Measurements from ENCODE around the gene GBGT1.

DNA sequence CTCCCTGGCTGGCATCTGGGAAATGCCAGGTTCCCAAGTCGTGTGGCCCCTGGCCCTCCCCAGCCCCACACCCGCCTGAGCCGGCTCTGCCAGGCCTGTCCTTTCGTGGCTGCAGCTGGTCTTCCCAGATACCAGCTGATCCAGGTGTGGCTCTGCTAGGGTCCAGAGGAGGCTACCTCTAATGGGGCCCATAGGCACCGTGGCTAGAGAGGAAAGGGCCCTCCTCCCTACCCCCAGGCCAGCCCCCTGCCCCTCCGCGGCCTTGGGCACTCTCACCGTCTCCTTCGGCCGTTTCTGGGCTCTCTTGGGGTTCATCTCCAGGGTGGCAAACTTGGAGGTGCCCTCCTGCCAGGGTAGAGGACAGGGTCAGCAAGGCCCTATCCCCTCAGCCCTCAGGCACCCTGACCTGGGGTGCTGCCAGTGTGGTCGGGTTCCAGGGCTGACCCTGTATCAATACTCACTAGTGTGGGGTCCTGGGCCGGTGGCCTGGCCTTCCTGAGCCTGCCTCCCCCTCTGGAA, 59.7 kb downstream of the GBGT1 start:
- TF ChIP-seq, protein P1, sequence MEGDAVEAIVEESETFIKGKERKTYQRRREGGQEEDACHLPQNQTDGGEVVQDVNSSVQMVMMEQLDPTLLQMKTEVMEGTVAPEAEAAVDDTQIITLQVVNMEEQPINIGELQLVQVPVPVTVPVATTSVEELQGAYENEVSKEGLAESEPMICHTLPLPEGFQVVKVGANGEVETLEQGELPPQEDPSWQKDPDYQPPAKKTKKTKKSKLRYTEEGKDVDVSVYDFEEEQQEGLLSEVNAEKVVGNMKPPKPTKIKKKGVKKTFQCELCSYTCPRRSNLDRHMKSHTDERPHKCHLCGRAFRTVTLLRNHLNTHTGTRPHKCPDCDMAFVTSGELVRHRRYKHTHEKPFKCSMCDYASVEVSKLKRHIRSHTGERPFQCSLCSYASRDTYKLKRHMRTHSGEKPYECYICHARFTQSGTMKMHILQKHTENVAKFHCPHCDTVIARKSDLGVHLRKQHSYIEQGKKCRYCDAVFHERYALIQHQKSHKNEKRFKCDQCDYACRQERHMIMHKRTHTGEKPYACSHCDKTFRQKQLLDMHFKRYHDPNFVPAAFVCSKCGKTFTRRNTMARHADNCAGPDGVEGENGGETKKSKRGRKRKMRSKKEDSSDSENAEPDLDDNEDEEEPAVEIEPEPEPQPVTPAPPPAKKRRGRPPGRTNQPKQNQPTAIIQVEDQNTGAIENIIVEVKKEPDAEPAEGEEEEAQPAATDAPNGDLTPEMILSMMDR (IDR thresholded peaks at IDR 0.05; ENCODE audit: poor library complexity, severe bottlenecking): no peak
- no peak for TF ChIP-seq POLR2AphosphoS5 (IDR thresholded peaks at IDR 0.05)
- TF ChIP-seq EP300 (conservative IDR thresholded peaks at IDR 0.05; ENCODE audit: poor library complexity, severe bottlenecking): no peak
- no peak for TF ChIP-seq MXI1 (conservative IDR thresholded peaks at IDR 0.05; ENCODE audit: poor library complexity, severe bottlenecking)
- TF ChIP-seq EZH2 (IDR thresholded peaks at IDR 0.05; ENCODE audit: borderline replicate concordance, insufficient read depth, low read length, poor library complexity, severe bottlenecking): no peak
